K562 treated with DMSO at 1 percent for 12 hours (cell line): ENCODE results near the gene MT3. TPM values are rescaled to one million over a fixed set of nuclear protein-coding genes. Genes with fewer than 3 reads are reported as not detected.

Experiments
- total RNA-seq: library from RNA; unstranded; fragments of 300-600 nt; gene quantifications from 2 replicates; pipeline ENCODE4 v1.2.3, GENCODE V29; 2022; ENCODE audit not compliant: insufficient read depth

The MT3 gene
- total RNA-seq, result not detected in 2 replicates

DNA sequence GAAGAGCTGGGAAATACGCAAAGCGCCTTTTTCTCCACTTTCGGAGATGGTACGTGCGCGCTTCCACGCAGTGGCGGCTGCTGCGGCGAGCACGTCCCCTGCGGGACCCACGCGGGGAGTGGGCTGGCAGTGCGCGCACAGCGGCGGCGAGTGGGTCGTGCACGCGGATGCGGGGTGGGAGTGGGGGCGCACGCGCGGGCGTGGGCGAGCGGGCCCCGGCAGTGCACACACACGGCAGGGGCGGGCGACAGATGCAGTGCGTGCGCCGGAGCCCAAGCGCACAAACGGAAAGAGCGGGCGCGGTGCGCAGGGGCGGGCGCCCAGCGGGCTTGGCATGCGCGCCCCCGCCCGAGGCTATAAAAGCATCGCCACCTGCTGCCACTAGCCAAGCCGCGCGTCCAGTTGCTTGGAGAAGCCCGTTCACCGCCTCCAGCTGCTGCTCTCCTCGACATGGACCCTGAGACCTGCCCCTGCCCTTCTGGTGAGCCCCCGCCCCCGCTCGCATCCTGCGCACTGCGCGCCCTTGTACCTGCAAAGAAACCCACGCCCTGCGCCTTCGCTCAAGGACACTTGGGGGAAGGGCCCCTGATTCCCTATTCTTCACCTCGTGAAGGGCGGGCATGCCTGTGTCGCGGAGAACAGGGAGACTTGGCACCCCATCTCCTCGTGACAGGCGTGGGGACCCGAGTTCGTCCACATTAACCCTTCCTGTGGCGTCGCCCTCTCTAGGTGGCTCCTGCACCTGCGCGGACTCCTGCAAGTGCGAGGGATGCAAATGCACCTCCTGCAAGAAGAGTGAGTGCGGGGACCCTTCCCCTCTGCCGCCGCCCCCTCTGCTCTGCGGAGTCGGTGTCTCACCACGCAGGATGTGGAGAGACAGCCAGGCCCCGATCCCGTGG lies at the start of gene MT3:
MT3 (plus strand) TSS at position 388 of the 899 bp plus-strand sequence; CDS start at position 451, 63 bp downstream.

DNA sequence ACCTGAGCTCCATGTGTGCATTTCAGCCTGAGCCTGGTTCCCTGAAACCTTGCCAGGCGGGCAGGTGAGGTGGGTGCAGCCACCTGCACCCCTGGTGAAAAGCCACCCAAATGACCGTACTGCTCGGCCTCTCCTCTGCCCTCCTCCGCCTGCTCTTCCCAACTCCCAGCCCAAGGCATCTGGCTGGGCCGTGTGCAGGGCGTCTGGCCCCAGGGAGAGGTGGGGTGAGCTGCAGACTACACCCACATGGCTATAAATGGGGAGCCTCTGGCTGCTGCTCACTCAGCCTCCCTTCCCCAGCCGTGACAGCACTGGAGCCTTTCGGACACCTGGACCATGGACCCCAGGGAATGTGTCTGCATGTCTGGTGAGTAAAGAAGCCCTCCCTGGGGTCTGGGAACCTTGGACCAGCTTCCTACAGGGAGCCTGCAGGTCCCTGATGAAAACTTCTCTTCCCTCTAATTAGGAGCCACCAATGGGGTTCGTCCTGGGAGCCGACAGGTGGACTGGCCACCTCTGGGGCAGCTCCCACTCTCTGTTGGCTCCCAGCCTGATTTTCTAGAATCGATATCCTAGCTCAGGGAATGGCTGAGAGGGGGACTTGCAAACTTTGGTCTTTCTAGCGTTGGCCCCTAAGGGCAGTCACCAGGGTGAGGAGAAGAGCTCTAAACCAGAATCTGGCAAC lies 24.4 kb upstream of the MT3 start, which contains the start of gene MT4:
MT4 (plus strand) TSS at position 281 of the 685 bp plus-strand sequence; CDS start at position 337, 56 bp downstream.

DNA sequence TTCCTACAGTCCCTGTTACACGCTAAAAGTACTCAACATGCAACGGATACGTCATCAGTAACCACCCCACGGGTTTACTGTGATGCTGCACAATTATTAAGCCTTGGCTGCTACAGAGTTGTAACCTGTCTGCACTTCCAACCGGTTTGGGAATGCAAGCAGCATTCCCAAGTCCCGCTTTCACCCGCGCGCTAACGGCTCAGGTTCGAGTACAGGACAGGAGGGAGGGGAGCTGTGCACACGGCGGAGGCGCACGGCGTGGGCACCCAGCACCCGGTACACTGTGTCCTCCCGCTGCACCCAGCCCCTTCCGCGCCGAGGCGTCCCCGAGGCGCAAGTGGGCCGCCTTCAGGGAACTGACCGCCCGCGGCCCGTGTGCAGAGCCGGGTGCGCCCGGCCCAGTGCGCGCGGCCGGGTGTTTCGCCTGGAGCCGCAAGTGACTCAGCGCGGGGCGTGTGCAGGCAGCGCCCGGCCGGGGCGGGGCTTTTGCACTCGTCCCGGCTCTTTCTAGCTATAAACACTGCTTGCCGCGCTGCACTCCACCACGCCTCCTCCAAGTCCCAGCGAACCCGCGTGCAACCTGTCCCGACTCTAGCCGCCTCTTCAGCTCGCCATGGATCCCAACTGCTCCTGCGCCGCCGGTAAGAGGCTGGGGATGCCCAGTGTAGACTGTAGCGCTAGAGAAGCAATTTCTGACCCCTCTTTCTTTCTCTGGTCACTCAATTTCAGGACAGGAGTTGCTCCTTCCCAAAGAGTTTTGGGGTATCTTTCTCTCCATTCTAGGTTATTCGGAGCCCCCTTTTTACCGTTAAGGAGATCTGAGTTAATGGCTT lies 18.9 kb downstream of the MT3 start, which contains the start of gene MT2A:
MT2A (plus strand) TSS at position 542 of the 833 bp plus-strand sequence; CDS start at position 614, 72 bp downstream.

DNA sequence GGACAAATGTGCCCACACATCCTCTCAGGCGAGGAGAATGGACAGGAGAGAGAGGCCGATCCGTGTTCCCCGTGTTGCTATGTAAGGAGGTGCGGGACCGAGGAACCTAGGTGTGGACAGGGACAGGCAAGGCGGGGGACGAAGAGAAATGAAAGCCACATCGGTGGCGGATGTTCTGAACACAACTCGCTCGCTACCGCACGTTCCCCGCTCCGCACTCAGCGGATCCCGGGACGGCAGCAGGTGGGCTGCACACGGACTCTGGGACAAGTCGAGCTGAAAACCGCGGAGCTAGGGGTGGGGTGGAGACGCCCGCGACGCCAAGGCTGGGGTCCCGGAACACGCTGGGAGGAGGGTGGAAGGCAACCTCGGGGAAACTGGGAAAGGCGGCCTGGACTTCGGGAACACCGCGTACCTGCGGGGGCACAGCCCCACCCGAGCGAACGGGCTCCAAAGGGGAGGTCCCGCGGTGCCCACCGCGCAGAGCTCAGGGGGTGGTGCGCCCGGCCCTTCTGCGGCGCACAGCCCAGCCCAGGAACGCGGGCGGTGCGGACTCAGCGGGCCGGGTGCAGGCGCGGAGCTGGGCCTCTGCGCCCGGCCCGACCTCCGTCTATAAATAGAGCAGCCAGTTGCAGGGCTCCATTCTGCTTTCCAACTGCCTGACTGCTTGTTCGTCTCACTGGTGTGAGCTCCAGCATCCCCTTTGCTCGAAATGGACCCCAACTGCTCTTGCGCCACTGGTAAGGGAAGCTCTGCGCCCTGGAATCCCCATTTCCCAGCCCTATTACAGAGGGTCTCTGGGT lies 36.0 kb downstream of the MT3 start, which contains the start of gene MT1E:
MT1E (plus strand) TSS at position 642 of the 803 bp plus-strand sequence; CDS start at position 713, 71 bp downstream.

DNA sequence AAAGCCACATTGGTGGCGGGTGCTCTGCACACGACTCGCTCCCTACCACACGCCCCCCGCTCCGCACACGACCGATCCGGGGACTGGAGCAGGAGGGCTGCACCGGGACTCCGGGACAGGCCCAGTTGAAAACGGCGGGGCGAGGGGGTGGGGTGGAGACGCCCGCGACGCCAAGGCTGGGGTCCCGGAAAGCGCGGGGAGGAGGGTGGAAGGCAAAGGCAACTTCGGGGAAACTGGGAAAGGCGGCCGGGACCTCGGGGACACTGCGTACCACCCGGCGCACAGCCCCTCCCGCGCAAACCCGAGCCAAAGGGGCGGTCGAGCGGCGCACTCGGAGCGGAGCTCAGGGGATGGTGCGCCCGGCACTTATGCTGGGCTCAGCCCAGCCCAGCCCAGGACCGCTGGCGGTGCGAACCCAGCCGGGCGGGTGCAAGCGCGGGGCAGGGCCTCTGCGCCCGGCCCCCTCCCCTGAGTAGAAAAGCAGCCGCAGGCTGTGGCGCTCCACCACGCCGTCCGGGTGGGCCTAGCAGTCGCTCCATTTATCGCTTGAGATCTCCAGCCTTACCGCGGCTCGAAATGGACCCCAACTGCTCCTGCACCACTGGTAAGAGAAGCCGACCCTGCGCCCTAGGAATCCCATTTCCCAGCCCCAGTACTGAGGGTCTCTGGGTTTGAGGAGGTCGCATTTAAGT lies 43.0 kb downstream of the MT3 start, which contains the start of gene MT1M:
MT1M (plus strand) TSS at position 504 of the 692 bp plus-strand sequence; CDS start at position 577, 73 bp downstream.

DNA sequence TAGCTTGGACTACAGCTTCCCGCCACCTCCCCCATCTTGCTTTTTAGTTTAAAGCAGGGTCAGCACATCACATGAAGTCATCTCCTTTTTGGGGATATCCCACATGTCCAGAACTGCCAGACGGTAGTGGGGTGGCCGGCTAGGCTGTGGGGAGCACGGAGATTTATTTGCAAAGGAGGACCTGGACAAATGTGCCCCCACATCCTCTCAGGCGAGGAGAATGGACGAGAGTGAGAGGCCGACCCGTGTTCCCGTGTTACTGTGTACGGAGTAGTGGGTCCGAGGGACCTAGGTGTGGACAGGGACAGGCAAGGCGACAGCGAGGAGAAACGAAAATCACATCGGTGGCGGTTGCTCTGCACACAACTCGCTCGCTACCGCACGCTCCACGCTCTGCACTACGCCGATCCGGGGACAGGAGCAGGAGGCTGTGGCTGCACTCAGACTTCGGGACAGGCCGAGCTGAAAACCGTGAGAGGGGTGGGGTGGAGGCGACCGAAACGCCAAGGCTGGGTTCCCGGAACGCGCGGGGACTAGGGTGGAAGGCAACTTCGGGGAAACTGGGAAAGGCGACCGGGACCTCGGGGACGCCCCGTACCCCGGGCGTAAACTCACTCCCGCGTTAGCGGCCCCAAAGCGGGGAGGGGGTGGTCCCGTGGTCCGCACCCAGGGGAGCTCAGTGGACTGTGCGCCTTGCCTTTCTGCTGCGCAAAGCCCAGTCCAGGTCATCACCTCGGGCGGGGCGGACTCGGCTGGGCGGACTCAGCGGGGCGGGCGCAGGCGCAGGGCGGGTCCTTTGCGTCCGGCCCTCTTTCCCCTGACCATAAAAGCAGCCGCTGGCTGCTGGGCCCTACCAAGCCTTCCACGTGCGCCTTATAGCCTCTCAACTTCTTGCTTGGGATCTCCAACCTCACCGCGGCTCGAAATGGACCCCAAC lies 48.8 kb downstream of the MT3 start, which contains the start of gene MT1A:
MT1A (plus strand) TSS at position 853 of the 937 bp plus-strand sequence; CDS start at position 926, 73 bp downstream.

Other genes starting within 250 kb of the MT3 start
- 80.8 and 114 TPM in 2 replicates for gene AMFR, start 164.0 kb upstream of the MT3 start, total RNA-seq
- gene NUDT21, start 138.2 kb upstream of the MT3 start, total RNA-seq, result 50.5 and 50.7 TPM in 2 replicates
- 13.1 and 23.9 TPM in 2 replicates for gene OGFOD1, start 138.0 kb upstream of the MT3 start, total RNA-seq
- gene BBS2, start 69.5 kb upstream of the MT3 start, total RNA-seq, result 11.7 and 17.8 TPM in 2 replicates
- not detected in 2 replicates for gene MT4, start 24.5 kb upstream of the MT3 start, total RNA-seq
- 28.0 and 34.8 TPM in 2 replicates for gene MT2A, start 19.1 kb downstream of the MT3 start, total RNA-seq
- not detected in 2 replicates for gene MT1E, start 36.3 kb downstream of the MT3 start, total RNA-seq
- gene MT1M, start 43.1 kb downstream of the MT3 start, total RNA-seq, result not detected in 2 replicates
- not detected in 2 replicates for gene MT1A, start 49.1 kb downstream of the MT3 start, total RNA-seq
- not detected in 2 replicates for gene MT1B, start 62.4 kb downstream of the MT3 start, total RNA-seq
- gene MT1F, start 68.4 kb downstream of the MT3 start, total RNA-seq, result not detected in 2 replicates
- not detected in 2 replicates for gene MT1G, start 78.5 kb downstream of the MT3 start, total RNA-seq
- not detected in 2 replicates for gene MT1H, start 80.3 kb downstream of the MT3 start, total RNA-seq
- gene MT1X, start 92.9 kb downstream of the MT3 start, total RNA-seq, result 16.4 and 18.1 TPM in 2 replicates
- gene NUP93, start 140.6 kb downstream of the MT3 start, total RNA-seq, result 49.1 and 76.9 TPM in 2 replicates